GM19239 (cell line): Measurements from ENCODE around the gene TASOR2.

Experiments
- DNase-seq: peaks from one replicate; pipeline ENCODE4 v3.0.0; 2011; ENCODE audit warnings: low spot score; ENCODE audit not compliant: insufficient read length
- FAIRE-seq: peaks from 2 replicates; lab custom pipeline; 2011; peaks lifted over from hg19 to GRCh38; lab: Jason Lieb, UNC

TASOR2 gene

GRCh38 chr10:5683065-5683464 lies 1.6 kb upstream of the TASOR2 start:
- FAIRE-seq (no peak), DNase-seq (no peak)

- FAIRE-seq (peak; percentile 84), DNase-seq (no peak)
These were observed 529 bp downstream of the TASOR2 start for GRCh38 chr10:5684971-5685763.

- no peak for FAIRE-seq
These were observed 1.2 kb downstream of the TASOR2 start for GRCh38 chr10:5685764-5686240.

GRCh38 chr10:5688587-5688986 lies 3.9 kb downstream of the TASOR2 start:
- no peak for FAIRE-seq
- DNase-seq = no peak

More at GRCh38 chr10:5685764-5686240, 1.2 kb downstream of the TASOR2 start:
- no peak for DNase-seq

- DNase-seq = no peak
- peak; percentile 55 for FAIRE-seq
These were observed 7.1 kb downstream of the TASOR2 start for GRCh38 chr10:5691786-5692185.

- DNase-seq = no peak
- peak; percentile 82 for FAIRE-seq
These were observed 8.1 kb downstream of the TASOR2 start for GRCh38 chr10:5692461-5693358.

- peak; percentile 76 for FAIRE-seq
These were observed 9.9 kb downstream of the TASOR2 start for GRCh38 chr10:5694573-5694972.

GRCh38 chr10:5697342-5697741 lies 12.7 kb downstream of the TASOR2 start:
- DNase-seq (no peak), FAIRE-seq (no peak)

More at GRCh38 chr10:5694573-5694972, 9.9 kb downstream of the TASOR2 start:
- no peak for DNase-seq

- no peak for FAIRE-seq
These were observed 13.4 kb downstream of the TASOR2 start for GRCh38 chr10:5698062-5698461.

GRCh38 chr10:5708356-5708755 lies 23.7 kb downstream of the TASOR2 start:
- no peak for FAIRE-seq
- no peak for DNase-seq

More at GRCh38 chr10:5698062-5698461, 13.4 kb downstream of the TASOR2 start:
- DNase-seq = no peak

GRCh38 chr10:5709865-5710264 lies 25.2 kb downstream of the TASOR2 start:
- DNase-seq = no peak
- peak; percentile 90 for FAIRE-seq

GRCh38 chr10:5710859-5711258 lies 26.2 kb downstream of the TASOR2 start:
- FAIRE-seq (peak; percentile 14), DNase-seq (no peak)

- FAIRE-seq = no peak
- no peak for DNase-seq
These were observed 27.0 kb downstream of the TASOR2 start for GRCh38 chr10:5711642-5712041.

GRCh38 chr10:5719546-5719945 lies 34.9 kb downstream of the TASOR2 start:
- DNase-seq (no peak), FAIRE-seq (no peak)

- DNase-seq (no peak), FAIRE-seq (no peak)
These were observed 35.5 kb downstream of the TASOR2 start for GRCh38 chr10:5720182-5720581.

GRCh38 chr10:5723692-5724091 lies 39.1 kb downstream of the TASOR2 start:
- DNase-seq (no peak), FAIRE-seq (peak; percentile 71)

- FAIRE-seq (peak; percentile 45), DNase-seq (no peak)
These were observed 46.1 kb downstream of the TASOR2 start for GRCh38 chr10:5730766-5731165.

GRCh38 chr10:5731559-5731958 lies 46.9 kb downstream of the TASOR2 start:
- DNase-seq (no peak), FAIRE-seq (no peak)

GRCh38 chr10:5732141-5732540 lies 47.5 kb downstream of the TASOR2 start:
- no peak for DNase-seq
- no peak for FAIRE-seq
